ENCODE results near the gene SNAP25. TPM values are rescaled to one million over a fixed set of nuclear protein-coding genes. Genes with fewer than 3 reads are reported as not detected.

Gene SNAP25
- total and polyA plus RNA-seq, 2 donors (not counting 1 experiment from before 2014, with no cell fraction given): 0.27 TPM; not detected in 1

DNA sequence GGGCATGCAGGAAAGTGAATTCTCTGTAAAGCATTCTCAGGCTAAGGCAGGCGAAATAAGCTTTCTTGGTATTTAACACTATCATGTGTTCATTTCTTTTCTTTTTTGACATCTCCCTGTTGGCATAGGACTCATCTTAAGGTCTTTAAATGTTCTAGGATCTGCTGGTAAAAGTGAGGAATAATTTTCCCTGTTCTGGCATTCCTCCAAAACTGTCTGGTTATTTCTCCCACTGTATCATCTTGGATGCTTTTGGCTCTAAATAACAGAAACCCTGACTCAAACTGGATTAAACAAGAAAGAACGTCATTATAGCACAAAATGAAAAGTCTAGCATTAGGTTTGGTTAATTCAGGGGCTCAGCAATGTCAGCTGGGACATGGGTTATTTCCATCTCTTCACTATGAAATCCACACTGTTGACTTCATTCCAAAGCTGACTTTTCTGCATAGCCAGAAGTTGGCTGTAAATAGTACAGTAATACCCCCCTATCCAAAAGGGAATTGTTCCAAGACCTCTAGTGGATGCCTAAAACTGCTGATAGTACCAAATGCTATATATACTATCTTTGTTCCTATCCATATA is 37.9 kb upstream of the SNAP25 start:
- intact Hi-C loops (cut with micrococcal nuclease): no loop called here
- ChIA-PET CTCF (no interaction called here), POLR2A (no interaction called here)
- H3K4me1 ChIP-seq (ENCODE audit: control insufficient read depth in 2 of 2, insufficient read depth in 2 of 2, low read length in 2 of 2): no peaks in the 10 kb centered on the region
- no peaks in the 10 kb centered on the region for H4K20me1 ChIP-seq (ENCODE audit: control insufficient read depth, insufficient read depth, low read length, poor library complexity, severe bottlenecking)
- no peak overlapping the region for H3K4me3 ChIP-seq (ENCODE audit: control extremely low read depth in 1 of 5, extremely low read depth in 1 of 5, insufficient read depth in 1 of 5, low read depth in 2 of 5, low read length in 4 of 5)
- Mint-ChIP-seq H3K4me3 (no peak overlapping the region), H3K9me3 (ENCODE audit: insufficient read depth) (peaks cover 7% of the 10 kb centered on the region), H3K4me1 (no peaks in the 10 kb centered on the region), H3K27me3 (no peaks in the 10 kb centered on the region), H3K27ac (no peak overlapping the region)
- DNase-seq (no peak), ATAC-seq (ENCODE audit: low read depth) (no peak)
- no peaks in the 10 kb centered on the region for H3K9me3 ChIP-seq (ENCODE audit: control extremely low read depth in 1 of 3, control insufficient read depth in 2 of 3, insufficient read depth in 1 of 3, low read length in 2 of 3)
- no peak overlapping the region for H2AFZ ChIP-seq (ENCODE audit: insufficient read depth, low read depth, low read length, poor library complexity, severe bottlenecking)
- no peak overlapping the region for H3K27ac ChIP-seq (ENCODE audit: low read length in 2 of 2)
- no CpG with 5 or more reads among the region's 2 CpGs for WGBS (ENCODE audit: insufficient coverage)
- H3K4me2 ChIP-seq (replicated peaks; ENCODE audit: low read depth, low read length, poor library complexity, severe bottlenecking): no peak overlapping the region
- H3K36me3 ChIP-seq (replicated peaks in 1 of 2; ENCODE audit: control extremely low read depth in 1 of 2, control insufficient read depth in 1 of 2, extremely low read depth in 1 of 2, insufficient read depth in 2 of 2, low read length in 1 of 2): no peaks in the 10 kb centered on the region
- no peak overlapping the region for H3K9ac ChIP-seq (ENCODE audit: low read length)
- TF ChIP-seq, protein P1, sequence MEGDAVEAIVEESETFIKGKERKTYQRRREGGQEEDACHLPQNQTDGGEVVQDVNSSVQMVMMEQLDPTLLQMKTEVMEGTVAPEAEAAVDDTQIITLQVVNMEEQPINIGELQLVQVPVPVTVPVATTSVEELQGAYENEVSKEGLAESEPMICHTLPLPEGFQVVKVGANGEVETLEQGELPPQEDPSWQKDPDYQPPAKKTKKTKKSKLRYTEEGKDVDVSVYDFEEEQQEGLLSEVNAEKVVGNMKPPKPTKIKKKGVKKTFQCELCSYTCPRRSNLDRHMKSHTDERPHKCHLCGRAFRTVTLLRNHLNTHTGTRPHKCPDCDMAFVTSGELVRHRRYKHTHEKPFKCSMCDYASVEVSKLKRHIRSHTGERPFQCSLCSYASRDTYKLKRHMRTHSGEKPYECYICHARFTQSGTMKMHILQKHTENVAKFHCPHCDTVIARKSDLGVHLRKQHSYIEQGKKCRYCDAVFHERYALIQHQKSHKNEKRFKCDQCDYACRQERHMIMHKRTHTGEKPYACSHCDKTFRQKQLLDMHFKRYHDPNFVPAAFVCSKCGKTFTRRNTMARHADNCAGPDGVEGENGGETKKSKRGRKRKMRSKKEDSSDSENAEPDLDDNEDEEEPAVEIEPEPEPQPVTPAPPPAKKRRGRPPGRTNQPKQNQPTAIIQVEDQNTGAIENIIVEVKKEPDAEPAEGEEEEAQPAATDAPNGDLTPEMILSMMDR (IDR thresholded peaks at IDR 0.05): no peak
- TF ChIP-seq EZH2 (IDR thresholded peaks at IDR 0.05; ENCODE audit: borderline replicate concordance, insufficient read depth, low read depth, low read length, poor library complexity, severe bottlenecking): no peak
- no peaks in the 10 kb centered on the region for H3K79me2 ChIP-seq (ENCODE audit: control insufficient read depth, insufficient read depth, low read length)
- peaks cover 0 to 4% (median 0%) of the 10 kb centered on the region in 4 experiments for H3K27me3 ChIP-seq (replicated peaks in 1 of 4; ENCODE audit: control extremely low read depth in 1 of 4, control insufficient read depth in 3 of 4, insufficient read depth in 4 of 4, low read length in 3 of 4)

DNA sequence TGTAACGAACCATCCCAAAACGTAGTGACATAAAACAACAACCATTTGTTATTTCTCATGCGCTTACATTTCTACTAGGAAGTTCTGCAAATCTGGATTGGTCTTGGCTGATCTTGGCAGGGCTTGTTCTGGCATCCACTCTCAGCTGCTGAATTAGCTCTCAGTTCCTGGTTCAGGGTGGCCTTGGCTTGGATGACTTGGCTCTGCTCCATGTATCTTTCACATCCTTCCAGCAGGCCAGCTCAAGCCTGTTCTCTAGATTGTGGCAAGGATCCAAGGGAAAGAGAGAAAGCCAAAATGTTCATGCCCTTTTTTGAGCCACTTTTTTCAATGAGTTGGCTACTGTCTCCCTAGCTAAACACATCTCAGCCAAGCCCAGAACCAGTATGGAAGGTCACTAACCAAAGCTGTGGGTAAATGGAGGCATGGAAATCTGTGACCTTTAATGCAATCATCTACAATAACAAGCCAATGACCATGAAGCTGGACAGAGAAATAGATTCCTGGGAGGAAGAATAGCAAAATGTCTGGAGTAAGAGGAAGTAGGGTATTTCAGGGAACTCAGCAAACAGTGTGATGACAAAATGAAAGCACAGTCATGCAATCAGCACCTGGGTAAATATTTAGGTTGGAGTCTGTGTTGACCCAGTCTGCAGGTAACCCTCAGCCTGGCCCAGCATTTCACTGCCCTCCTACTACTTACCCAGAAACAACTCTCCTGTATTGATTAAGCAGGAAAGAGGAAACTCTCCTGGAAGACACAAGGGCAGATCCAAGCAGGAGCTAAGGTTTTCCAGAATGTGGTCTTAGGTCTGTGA is 32.7 kb upstream of the SNAP25 start:
- Mint-ChIP-seq H3K27ac (no peak overlapping the region), H3K27me3 (no peaks in the 10 kb centered on the region), H3K9me3 (ENCODE audit: insufficient read depth) (peaks cover 8% of the 10 kb centered on the region), H3K4me3 (no peak overlapping the region), H3K4me1 (no peaks in the 10 kb centered on the region)
- TF ChIP-seq EZH2 (IDR thresholded peaks at IDR 0.05; ENCODE audit: borderline replicate concordance, insufficient read depth, low read depth, low read length, poor library complexity, severe bottlenecking): no peak
- no peaks in the 10 kb centered on the region for H3K4me1 ChIP-seq (ENCODE audit: control insufficient read depth in 2 of 2, insufficient read depth in 2 of 2, low read length in 2 of 2)
- DNase-seq: no peak
- peaks cover 0 to 2% (median 0%) of the 10 kb centered on the region in 3 donors for H3K9me3 ChIP-seq (ENCODE audit: control extremely low read depth in 1 of 3, control insufficient read depth in 2 of 3, insufficient read depth in 1 of 3, low read length in 2 of 3)
- no peak overlapping the region for H3K9ac ChIP-seq (ENCODE audit: low read length)
- no peak overlapping the region for H2AFZ ChIP-seq (ENCODE audit: insufficient read depth, low read depth, low read length, poor library complexity, severe bottlenecking)
- no peak overlapping the region for H3K27ac ChIP-seq (ENCODE audit: low read length in 2 of 2)
- H3K79me2 ChIP-seq (ENCODE audit: control insufficient read depth, insufficient read depth, low read length): no peaks in the 10 kb centered on the region
- ChIA-PET CTCF (interaction anchor here (1.1 kb wide), 1 partner anchor 95 kb away, joined by 3 read pairs; no protein-coding TSS in a partner anchor), POLR2A (no interaction called here)
- no peaks in the 10 kb centered on the region for H4K20me1 ChIP-seq (ENCODE audit: control insufficient read depth, insufficient read depth, low read length, poor library complexity, severe bottlenecking)
- no peaks in the 10 kb centered on the region for H3K27me3 ChIP-seq (replicated peaks in 1 of 4; ENCODE audit: control extremely low read depth in 1 of 4, control insufficient read depth in 3 of 4, insufficient read depth in 4 of 4, low read length in 3 of 4)
- intact Hi-C loops (cut with micrococcal nuclease): no loop called here
- no peak overlapping the region for H3K4me3 ChIP-seq (ENCODE audit: control extremely low read depth in 1 of 5, extremely low read depth in 1 of 5, insufficient read depth in 1 of 5, low read depth in 2 of 5, low read length in 4 of 5)
- H3K36me3 ChIP-seq (replicated peaks in 1 of 2; ENCODE audit: control extremely low read depth in 1 of 2, control insufficient read depth in 1 of 2, extremely low read depth in 1 of 2, insufficient read depth in 2 of 2, low read length in 1 of 2): no peaks in the 10 kb centered on the region
- no peak overlapping the region for H3K4me2 ChIP-seq (replicated peaks; ENCODE audit: low read depth, low read length, poor library complexity, severe bottlenecking)
- no peak for ATAC-seq (ENCODE audit: low read depth)
- 100% methylated on average over 2 of the region's 3 CpGs for WGBS (ENCODE audit: insufficient coverage)

All from B cell (primary cell).